COR-L47 (cell line): ENCODE measurements around the gene RABGAP1L.
"Not testable (repeated sequence)": the region's sequence is repeated elsewhere in the genome, so short reads cannot be mapped to it uniquely, and the experiment has no call there.

Source experiments
- DNase-seq: peaks from one replicate; lab custom pipeline; 2025; lab: John Stamatoyannopoulos, UW

Gene RABGAP1L

DNA sequence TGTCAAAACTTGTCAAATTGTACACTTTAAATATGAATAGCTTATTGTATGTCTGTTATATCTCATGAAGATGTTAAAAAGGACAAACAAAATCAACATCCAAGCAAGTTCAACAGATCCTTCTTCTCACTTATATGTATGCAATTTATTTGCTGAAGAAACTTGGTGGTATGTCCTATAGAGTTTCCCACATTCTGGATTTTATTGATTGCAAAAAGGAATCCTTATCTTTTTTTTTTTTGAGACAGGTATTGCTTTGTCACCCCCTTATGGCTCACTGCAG is 5.6 kb upstream of the RABGAP1L start:
- DNase-seq: no peak

GRCh38 chr1:174156437-174156836 is 2.9 kb upstream of the RABGAP1L start:
- no peak for DNase-seq

GRCh38 chr1:174157157-174157806 is 2.0 kb upstream of the RABGAP1L start:
- DNase-seq: no peak

- DNase-seq: no peak
These were observed 511 bp upstream of the RABGAP1L start for GRCh38 chr1:174158767-174159251.

DNA sequence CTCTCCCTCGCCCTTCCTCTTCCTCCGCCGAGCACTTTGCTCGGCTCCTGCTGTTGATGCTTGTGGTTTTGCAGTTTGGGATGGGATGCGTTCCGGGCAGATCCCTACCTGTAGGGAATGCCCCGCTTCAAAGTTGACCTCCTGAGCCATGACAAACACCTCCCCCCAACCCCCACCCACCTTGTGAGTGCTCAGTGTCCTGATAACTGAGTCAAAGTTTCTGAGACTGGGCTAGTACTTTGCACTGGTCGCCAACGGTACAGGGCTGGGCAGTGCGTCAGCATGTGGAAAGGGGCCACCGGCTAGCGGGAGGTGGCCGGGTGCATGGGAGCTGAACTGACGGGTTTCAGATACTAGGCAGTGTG is 771 bp downstream of the RABGAP1L start:
- no peak for DNase-seq

- no peak for DNase-seq
These were observed 1.3 kb downstream of the RABGAP1L start for GRCh38 chr1:174160603-174161002.

DNA sequence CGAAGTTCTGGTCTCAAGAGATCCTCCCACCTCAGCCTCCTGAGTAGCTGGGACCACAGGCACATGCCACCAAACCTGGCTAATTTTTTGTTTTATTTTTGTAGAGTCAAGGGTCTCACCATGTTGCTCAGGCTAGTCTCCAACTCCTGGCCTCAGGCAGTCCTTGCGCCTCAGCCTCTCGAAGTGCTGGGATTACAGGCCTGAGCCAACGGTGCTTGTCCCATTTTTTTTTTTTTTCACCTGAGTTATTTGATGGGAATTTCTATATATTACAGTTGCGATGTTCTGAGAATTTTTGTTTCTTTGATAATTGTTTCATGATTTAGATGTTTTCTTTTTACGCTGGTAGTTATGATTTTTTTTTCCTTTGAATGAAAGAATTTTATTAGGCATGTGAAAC is 2.5 kb downstream of the RABGAP1L start:
- no peak for DNase-seq

DNA sequence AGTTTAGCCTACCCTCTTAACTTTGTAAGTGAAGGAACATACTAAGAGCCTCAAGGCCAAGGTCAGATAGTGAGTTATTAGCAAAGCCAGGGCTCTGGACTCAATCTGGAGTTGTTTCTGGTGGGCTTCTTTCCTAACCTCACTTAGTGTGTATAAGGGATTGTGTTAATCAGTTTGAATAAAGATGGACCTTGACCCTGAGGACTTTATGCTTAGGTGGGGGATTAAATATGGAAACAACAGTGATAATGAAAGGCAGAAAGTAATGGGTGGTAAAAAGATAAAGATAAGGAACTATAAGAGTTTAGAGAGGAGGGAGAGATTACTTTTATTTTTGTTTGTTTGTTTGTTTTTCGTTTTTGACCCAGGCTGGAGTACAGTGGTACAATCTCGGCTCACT is 5.5 kb downstream of the RABGAP1L start:
- DNase-seq: no peak

DNA sequence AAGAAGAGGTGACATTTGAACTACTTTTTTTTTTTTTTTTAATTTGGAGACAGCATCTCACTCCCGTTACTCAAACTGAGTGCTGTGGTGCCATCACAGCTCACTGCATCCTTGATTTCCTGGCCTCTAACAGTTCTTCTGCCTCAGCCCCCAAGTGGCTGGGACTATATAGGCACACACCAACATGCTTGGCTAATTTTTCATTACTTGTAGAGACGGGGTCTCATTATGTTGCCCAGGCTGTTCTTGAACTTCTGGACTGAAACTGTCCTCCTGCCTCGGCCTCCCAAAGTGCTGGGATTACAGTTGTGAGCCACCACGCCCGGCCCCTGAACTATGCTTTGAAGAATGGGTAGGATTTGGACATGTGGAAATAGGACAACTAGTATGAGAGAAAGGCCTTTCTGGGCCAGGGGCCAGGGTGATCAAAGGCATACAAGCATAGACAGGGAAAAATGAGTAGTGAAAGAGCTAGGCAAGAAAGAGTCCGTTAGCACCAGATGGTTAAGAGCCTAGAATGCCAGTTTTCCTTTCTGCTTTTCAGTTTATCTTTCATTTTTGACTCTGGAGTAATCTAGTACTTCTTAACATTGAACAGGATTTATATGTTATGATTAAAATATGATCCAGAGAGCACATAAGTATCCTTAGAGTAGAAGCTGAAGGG is 6.3 kb downstream of the RABGAP1L start:
- DNase-seq: no peak

GRCh38 chr1:174166530-174167264 is 7.4 kb downstream of the RABGAP1L start:
- no peak for DNase-seq

GRCh38 chr1:174167265-174167803 is 8.0 kb downstream of the RABGAP1L start:
- no peak for DNase-seq

- no peak for DNase-seq
These were observed 10.0 kb downstream of the RABGAP1L start for GRCh38 chr1:174169342-174169741.

GRCh38 chr1:174171073-174171472 is 11.8 kb downstream of the RABGAP1L start:
- DNase-seq: no peak

GRCh38 chr1:174174461-174175329 is 15.4 kb downstream of the RABGAP1L start:
- DNase-seq: no peak

DNA sequence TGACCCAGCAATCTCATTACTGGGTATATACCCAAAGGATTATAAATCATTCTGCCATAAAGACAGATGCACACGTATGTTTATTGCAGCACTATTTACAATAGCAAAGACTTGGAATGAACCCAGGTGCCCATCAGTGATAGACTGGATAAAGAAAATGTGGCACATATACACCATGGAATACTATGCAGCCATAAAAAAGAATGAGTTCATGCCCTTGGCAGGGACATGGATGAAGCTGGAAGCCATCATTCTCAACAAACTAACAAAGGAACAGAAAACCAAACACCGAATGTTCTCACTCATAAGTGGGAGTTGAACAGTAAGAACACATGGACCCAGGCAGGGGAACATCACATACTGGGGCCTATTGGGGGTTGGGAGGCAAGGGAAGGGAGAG is 19.1 kb downstream of the RABGAP1L start:
- not testable (repeated sequence) for DNase-seq

DNA sequence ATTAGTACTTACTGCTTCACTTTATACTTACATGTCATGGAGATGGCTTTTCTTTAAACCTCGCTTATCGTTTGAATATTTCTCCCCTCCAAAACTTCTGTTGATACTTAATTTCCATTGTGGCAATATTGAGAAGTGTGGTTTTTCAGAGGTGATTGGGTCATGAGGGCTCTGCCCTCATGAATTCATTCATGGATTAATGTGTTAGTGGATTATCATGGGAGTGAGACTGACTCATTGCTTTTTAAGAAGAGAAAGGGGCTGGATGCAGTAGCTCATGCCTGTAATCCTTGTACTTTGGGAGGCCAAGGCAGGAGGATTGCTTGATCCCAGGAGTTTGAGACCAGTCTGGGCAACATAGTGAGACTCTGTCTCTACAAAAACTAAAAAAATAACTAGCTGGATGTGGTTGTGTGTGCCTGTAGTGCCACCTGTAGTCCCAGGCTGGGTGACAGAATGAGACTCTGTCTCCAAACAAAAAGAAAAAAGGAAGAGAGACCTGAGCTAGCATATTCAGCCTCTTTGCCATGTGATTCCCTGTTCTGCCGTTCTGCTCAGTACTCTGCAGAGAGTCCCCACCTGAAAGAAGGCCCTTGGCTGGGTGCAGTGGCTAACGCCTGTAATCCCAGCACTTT is 30.2 kb downstream of the RABGAP1L start:
- no peak for DNase-seq

DNA sequence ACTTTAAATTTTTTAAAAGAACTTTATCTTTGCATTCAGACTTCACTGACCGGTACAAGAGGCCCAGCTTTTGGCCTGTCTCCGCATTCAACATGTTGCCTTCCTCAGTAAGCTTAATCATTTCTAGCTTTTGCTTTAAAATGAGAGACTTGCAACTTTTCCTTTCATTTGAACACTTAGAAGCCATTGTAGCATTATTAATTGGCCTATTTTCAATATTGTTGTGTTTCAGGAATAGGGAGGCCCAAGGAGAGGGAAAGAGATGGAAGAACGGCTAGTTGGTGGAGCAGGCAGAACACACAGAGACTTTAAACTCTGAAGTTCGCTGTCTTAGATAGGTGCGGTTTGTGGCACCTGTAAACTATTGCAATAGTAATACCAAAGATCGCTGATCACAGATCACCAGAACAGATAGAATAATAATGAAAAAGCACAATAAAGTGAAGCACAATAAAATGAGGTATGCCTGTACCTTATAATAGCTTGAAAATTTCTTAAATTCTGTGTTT is 31.4 kb downstream of the RABGAP1L start:
- DNase-seq: no peak

GRCh38 chr1:174191349-174191862 is 32.1 kb downstream of the RABGAP1L start:
- DNase-seq: no peak

DNA sequence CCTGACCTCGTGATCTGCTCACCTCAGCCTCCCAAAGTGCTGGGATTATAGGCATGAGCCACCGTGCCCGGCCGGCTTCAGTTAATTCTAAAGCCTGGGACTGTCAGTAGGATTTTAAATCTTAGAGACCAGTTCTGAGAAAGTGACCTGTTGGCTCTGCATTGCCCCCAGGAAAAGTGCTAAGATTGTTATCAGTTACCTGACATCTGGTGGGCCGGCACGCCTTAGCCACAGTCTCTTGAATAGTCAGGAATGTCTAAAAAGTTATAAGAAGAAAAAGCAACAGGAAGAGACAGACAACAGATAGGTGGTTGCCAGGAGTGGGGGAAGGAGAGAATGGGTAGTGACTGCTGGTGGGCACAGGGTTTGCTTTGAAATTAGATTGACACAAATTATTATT is 35.1 kb downstream of the RABGAP1L start:
- DNase-seq: no peak

DNA sequence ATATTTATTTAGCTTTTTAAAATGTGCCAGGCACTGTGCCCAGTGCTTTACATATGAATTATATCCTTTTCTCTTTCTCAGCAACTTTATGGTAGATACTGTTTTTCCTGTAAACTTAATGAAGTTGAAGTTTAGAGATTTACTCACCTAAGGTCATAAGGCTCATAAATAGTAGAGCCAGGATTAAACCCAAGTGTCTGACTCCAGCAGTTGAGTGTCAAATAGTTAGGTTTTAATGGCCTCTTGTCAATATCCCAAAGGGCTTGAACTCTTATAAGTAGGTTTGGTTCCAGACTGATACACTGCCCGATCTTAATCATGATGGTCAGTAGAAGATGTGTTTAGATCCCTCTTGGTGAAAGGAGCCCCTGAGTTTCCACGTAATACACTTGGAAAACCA is 37.8 kb downstream of the RABGAP1L start:
- no peak for DNase-seq

DNA sequence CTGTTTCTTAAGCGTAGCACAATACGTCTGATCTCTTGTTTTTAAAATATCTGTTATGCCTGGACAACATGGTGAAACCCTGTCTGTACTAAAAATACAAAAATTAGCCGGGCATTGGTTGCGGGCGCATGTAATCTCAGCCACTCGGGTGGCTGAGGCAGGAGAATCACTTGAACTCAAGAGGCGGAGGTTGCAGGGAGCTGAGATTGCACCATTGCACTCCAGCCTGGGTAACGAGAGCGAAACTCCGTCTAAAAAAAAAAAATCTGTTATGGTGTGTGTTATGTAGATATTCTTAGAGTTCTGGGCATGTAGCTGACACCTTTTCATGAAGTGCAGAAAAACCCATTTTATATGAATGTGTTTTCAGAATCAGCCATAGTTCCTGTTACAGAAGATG is 38.2 kb downstream of the RABGAP1L start:
- DNase-seq: no peak
